G401 (cell line): ENCODE data around the gene TSPAN14. TPM values are rescaled to one million over a fixed set of nuclear protein-coding genes. Genes with fewer than 3 reads are reported as not detected.

ENCODE experiments used
- DNase-seq: peaks from one replicate; pipeline ENCODE4 v3.0.0-alpha.2; 2015; ENCODE audit warnings: low spot score
- in situ Hi-C: cut with HindIII; loops from 2 replicates; pipeline ENCODE4 v1.10.0; 2016; ENCODE audit warnings: low sequenced_read_pairs, mixed read lengths
- total RNA-seq: library from RNA; depleted of rRNA; stranded (reverse); fragments of >200 nt; shearing (Covaris generic); gene quantifications from 2 replicates; pipeline ENCODE4 v1.2.3, GENCODE V29; 2014

The TSPAN14 gene
- total RNA-seq, 1 experiment from 2014 or later: 24.5 TPM

- no peak for DNase-seq
- in situ Hi-C loops: no loop called here
Measured at GRCh38 chr10:80516506-80517075, 62.5 kb downstream of the TSPAN14 start.

DNA sequence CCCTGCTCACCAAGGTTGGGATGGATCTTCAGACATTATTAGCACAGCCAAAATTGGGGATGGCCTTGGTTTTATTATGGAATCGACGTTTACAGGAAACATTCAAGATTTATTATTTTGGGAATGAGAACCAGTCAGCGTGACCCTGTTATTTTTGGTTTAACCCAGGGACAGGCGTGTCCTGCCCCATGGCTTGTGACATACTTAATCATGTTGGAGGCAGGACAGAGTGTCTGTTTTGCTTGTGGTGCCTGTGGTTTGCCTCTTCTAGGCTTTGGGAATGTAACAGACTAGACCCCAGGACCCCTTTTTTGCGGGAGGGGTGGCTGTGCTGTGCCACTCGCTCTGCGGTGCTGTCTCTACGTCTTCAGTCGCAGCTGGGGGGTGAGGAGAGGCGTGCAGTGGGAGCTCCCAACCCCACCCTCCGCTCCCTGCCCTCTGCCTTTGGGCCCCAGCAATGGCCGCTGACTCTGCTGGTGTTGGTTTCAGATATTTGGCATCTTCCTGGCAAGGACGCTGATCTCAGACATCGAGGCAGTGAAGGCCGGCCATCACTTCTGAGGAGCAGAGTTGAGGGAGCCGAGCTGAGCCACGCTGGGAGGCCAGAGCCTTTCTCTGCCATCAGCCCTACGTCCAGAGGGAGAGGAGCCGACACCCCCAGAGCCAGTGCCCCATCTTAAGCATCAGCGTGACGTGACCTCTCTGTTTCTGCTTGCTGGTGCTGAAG, 63.5 kb downstream of the TSPAN14 start:
- in situ Hi-C loops: no loop called here

GRCh38 chr10:80518143-80518806, 64.2 kb downstream of the TSPAN14 start:
- in situ Hi-C loops: no loop called here
- no peak for DNase-seq

More for the DNA sequence above, 63.5 kb downstream of the TSPAN14 start:
- DNase-seq: no peak

GRCh38 chr10:80518807-80519360, 64.8 kb downstream of the TSPAN14 start:
- DNase-seq: no peak
- in situ Hi-C loops: no loop called here

- in situ Hi-C loops: no loop called here
- DNase-seq: no peak
Measured at GRCh38 chr10:80519936-80520650, 66.0 kb downstream of the TSPAN14 start.

DNA sequence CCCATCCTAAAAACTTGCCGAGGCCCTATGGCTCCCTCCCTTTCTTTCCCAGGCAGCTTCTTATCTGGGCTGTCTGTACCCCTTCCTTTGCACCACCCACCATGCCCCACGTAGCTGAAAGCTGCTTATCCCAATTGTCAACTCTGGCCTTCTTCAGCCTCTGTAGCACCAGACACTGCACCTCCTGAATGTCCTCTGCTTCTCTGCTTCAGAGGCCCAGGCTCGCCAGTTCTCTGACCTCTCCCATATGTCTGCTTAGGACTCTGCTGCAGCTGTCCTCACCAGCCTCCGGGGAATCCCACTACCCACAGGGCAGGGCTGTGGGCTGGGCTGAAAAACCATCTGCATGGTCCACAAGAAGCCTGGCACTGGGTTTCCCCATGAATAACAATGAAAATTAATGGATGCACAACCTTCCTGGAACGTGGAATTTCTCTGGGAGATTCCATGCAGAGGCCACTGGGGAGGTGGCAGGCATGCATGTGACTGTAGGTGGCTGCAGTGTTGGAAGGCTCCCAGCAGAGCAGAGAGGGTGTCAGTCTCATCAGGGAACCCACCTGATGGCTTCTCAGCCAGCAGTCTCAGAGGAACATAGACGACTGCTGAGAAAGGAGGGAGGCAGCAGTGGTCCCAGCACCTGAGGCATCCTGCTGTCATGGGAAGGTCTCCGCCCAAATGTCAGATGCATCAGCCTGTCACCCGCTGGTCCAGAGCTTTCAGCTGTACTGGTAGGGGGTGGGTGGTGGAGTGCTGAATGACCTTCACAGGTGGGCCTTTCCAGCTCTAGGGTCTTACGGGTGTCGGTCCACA, 66.8 kb downstream of the TSPAN14 start:
- DNase-seq: no peak
- in situ Hi-C loops: no loop called here

- in situ Hi-C loops: no loop called here
- DNase-seq: no peak
Measured at GRCh38 chr10:80522756-80523363, 68.8 kb downstream of the TSPAN14 start.

DNA sequence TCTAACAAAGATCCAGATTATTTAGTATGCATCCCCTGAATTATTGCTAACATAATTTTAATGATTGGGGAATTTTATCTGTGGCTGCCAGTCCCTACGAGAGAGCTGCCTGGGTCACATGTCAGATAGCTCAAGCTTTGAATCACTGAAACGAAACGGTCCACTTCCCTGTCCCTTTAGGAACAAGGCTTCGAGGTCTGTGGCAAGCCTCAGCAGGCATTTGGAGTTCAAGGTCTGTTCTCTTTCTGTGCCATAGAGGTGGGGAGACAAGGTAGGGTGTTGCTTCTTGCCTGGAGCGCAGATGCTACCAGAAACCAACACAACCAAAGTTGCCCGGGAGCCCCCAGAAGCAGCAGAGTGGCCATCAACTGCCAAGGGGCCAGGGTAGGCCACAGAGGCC, 69.7 kb downstream of the TSPAN14 start:
- in situ Hi-C loops: no loop called here
- no peak for DNase-seq

GRCh38 chr10:80524190-80524909, 70.2 kb downstream of the TSPAN14 start:
- in situ Hi-C loops: no loop called here
- DNase-seq: no peak

GRCh38 chr10:80526218-80526617, 72.1 kb downstream of the TSPAN14 start:
- DNase-seq: no peak

DNA sequence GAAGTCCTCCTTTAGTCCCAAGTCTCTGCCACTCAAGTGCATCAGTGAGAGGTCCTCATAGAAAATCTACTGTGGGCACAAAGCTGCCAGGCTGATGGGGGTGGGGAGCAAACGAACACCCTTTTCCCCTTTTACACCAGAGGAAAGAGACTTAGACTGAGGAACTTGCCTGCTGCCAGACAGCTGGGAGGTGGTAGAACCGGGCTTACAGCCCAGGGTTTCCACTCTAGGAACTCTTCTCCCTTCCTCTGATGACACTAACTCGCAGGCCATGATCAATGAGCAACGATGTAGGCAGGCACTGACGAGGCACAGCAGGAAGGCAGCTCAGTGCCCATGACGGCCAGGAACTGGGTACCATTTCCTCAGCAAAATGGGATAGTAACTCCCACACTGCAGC, 72.6 kb downstream of the TSPAN14 start:
- in situ Hi-C loops: no loop called here

More at GRCh38 chr10:80526218-80526617, 72.1 kb downstream of the TSPAN14 start:
- in situ Hi-C loops: no loop called here

DNA sequence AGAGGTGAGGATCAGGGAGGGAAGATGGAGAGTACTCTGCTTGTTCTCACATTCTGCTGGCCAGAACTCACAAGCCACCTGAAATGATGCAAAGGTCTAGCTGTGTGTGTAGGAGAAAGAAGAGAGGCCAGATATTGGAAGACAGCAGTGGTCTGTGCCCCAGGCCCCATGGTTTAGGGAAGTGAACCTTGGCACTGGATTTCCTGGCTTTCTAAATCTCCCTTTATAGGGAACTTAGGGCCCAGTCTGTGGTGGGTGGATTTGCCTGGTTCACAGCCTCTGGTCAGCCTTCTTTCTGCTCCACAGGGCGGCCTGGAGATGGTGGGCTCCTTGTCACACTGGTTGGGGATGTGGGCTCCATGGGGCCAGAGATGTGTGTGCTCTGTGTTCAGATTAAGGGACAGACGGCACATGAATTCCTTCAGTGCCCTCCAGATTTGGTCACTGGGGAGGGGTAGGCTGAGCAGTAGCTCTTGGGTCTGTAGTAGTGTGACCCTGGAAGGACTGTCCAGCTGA, 74.1 kb downstream of the TSPAN14 start:
- in situ Hi-C loops: no loop called here

More for the DNA sequence above, 72.6 kb downstream of the TSPAN14 start:
- DNase-seq: no peak

GRCh38 chr10:80528901-80529300, 74.8 kb downstream of the TSPAN14 start:
- in situ Hi-C loops: no loop called here
- DNase-seq: no peak

More for the DNA sequence above, 74.1 kb downstream of the TSPAN14 start:
- no peak for DNase-seq

GRCh38 chr10:80529604-80530003, 75.5 kb downstream of the TSPAN14 start:
- in situ Hi-C loops: no loop called here
- no peak for DNase-seq

GRCh38 chr10:80530251-80530650, 76.1 kb downstream of the TSPAN14 start:
- no peak for DNase-seq
- in situ Hi-C loops: no loop called here

DNA sequence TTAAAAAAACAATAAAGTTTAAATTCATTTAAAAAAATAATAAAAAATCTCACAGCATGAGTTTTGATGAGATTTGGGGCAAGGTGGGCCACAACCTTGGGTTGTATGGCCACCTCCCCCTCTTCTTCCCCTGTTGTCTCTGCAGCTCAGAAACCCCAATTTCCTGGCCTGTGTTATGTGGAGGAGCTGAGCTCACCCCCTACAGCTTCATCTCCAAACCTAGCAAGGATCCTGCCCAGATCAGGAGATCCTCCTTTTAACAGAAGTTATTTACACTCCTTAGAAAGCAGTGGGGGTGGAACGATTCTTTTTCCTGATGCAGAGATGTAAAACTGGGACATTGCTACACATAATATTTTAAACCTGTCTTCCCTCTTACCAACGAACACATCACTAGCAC, 76.7 kb downstream of the TSPAN14 start:
- in situ Hi-C loops: no loop called here
- DNase-seq: no peak

DNA sequence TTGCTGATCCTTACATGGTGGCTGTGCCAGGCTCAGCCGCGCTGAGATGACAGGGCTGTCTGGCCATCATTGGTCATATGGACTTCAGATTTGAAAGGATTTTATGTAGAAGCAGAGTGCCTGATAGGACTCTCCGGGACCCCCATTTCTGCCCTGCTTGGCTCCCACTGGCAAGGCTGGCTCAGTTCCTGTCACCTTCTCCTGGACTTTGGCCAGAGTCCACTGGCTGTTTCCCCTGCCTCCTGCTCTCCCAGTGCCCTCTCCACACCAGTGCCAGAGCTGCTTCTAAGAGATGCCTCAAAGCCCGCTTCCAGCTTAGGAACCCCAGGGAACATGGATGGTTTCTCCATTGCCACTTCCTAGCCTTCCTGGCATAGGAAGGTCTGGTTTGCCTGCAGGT, 78.5 kb downstream of the TSPAN14 start:
- in situ Hi-C loops: no loop called here
- no peak for DNase-seq
